Daoy (cell line): ENCODE data around the gene GHRL. TPM values are rescaled to one million over a fixed set of nuclear protein-coding genes. Genes with fewer than 3 reads are reported as not detected.

Experiments used
- DNase-seq: peaks from one replicate; pipeline ENCODE4 v3.0.0-alpha.2; 2015; ENCODE audit warnings: low read depth
- total RNA-seq: library from RNA; depleted of rRNA; stranded (reverse); fragments of >200 nt; shearing (Covaris generic); gene quantifications from 2 replicates; pipeline ENCODE4 v1.2.3, GENCODE V29; 2014; rRNA removed

The GHRL gene
- total RNA-seq, 1 experiment from 2014 or later = not detected

DNA sequence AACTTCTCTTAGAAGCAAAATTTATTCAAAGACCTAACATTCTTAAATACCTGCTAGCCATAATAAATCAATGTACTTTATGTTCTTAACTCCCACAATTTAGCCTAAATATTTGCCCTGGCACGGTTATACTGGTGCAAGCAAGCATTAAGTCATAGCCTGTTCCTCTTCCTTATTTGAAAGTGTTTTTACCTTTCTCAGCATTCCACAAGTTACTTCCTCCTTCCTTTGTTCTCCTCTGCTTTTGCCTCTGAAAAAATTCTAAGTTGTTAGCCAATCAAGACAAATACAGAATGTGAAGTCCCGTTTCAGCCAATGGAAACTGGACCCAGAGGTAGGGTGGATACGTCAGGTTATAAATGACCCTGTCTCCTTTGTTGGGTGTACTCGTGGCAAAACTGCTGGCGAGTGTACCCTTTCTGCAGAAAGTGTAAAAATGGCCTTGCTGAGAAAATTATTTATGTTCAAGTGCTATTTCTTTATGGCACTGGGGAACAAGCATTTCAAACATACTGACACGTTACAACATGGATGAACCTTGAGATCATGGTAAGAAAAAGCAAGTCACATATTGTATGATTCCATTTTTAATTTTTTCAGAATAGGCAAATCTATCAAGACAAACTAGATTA, 47.5 kb downstream of the GHRL start:
- DNase-seq = no peak

DNA sequence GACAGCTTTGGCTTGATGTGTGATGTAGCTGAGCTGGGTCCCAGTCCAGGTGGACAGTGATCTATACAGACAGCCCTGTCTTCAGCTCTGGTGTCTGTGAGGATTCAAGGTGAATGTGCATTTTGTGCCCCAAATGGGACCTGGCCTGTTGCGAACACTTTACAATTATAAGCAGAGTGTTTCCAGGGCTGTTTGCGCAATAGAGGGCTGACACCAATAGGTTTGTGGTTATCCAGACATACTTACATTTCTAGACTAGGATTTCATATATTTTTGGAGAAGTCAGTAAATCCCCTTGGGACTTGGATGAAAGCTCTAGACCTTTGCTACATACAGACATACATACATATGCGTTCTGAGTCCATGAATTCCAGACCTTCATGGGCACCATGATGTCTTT, 48.7 kb downstream of the GHRL start:
- DNase-seq = no peak

DNA sequence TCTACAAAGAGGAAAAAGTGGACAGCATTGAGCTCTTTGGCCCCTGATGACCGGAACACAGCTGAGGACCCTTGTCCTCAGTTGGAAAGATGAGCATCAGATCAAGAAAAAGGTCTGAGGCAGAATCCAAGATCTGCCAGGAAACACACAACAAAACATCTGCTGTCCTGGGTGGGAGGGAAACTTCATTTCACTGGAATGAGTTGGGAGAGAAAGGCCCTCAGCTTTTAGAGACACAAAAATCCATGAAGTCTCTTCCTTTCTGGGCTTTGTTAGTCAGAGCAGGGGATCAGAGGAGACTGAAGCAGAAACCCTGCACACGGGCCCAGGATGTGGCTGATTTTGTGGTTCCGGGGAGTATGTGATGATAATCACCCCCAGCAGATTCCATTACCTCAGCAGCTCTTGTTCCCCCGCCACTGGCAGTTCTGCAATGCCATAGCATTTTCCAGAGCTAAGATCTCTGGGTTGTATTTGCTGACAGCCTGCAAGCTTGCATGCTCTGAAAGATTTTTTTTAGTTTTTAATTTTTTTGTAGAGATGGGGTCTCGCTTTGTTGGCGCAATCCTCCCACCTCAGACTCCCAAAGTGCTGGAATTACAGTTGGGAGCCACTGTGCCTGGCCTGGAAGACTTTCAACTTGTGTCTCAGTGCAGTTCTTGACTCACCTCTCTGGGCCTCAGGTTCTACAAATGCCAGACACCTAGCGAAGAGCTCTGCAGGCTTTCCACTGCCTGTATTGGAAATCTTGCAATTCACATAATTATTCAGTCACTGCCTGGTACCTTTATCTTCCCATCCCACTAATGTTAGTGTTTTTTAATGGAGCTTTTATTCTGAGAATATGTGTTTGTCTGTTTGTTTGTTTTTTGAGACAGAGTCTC, 50.3 kb downstream of the GHRL start:
- peak; percentile 62 for DNase-seq

DNA sequence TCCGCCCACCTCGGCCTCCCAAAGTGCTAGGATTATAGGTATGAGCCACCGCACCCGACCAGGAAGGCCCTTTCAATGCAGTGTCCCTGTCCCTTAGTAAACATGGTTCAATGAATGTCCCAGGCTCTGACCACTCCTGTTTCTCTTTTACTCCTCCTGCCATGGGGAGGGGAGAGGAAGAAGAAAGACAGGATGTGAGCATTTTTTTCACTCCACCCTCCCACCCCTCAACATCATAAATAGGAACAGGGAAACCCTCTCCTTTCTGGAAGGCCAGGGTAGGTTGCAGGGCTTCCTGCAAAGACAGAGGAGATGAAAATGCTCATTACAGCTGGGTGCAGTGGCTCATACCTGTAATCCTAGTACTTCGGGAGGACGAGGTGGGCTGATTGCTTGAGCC, 51.9 kb downstream of the GHRL start:
- no peak for DNase-seq

DNA sequence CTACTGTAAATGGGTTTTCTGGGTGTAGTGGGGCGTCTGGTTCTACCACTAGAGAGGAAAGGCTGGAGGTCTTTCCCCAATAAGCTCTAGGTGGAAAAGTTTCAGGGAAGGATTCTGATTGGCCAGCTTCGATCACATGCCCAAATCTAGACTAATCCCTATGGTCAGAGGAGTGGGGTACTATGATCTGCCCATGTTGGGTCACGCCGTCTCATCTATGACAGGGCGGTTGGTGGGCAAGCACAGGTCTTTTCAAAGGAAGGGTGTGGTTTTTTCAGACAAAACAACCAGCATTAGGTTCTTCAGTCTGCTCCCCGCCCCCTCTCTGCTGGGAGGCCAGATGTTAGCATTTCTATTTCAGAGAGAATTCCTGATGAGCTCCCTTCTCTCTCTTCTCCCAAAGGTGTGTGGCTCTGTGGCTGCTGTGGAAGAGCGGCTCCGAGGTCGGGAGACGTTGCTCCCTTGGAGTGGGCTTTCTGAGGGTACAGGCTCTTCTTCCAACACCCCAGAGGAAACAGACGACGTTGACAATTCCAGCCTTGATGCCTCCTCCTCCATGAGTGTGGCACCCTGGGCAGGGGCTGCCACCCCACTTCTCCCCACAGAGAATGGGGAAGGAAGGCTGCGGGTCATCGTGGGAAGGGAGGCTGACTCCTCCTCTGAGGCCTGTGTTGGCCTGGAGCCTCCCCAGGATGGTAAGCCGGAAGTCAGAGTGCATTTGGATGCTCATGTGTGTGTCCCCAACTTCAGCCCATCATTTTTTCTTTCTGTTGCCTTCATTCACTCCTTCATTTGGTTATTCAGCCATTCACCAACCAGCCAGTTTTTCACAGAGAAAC, 54.2 kb downstream of the GHRL start:
- no peak for DNase-seq

Other genes starting within 250 kb of the GHRL start
- not detected in 2 replicates for gene FANCD2OS, start 184.7 kb downstream of the GHRL start, total RNA-seq
- 52.3 and 59.0 TPM in 2 replicates for gene BRK1, start 177.3 kb downstream of the GHRL start, total RNA-seq
- gene VHL, start 151.2 kb downstream of the GHRL start, total RNA-seq = 23.8 and 25.0 TPM in 2 replicates
- 12.7 and 13.3 TPM in 2 replicates for gene IRAK2, start 128.0 kb downstream of the GHRL start, total RNA-seq
- 5.0 and 5.9 TPM in 2 replicates for gene TATDN2, start 44.5 kb downstream of the GHRL start, total RNA-seq
- 119 and 137 TPM in 2 replicates for gene SEC13, start 28.2 kb upstream of the GHRL start, total RNA-seq
- 0.09 TPM in 1 of 2 replicates, not detected in the other for gene ATP2B2, start 212.6 kb upstream of the GHRL start, total RNA-seq